ENCODE data around the gene UMOD.

DNA sequence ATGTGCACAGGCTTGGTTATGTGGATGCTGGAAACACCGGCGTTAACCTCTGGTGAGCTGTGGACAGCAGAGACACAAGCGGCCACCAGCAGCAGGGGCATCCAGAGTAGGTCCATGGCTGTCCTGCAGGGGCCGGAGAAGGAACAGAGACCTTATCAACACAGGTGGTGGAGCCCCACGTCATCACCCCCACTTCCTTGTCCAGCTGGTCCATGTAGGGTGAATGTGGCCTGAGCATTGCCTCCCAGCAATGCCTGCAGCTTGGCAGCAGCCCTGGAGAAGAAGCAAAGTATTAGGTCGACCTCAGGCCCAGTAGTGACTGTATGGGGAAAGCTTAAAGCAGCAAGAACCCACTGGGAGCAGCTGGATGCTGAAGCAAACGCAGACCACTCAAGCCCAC is 46.7 kb upstream of the UMOD start:
- TF ChIP-seq POLR2A (IDR thresholded peaks at IDR 0.05): no peak
- TF ChIP-seq, protein P1, sequence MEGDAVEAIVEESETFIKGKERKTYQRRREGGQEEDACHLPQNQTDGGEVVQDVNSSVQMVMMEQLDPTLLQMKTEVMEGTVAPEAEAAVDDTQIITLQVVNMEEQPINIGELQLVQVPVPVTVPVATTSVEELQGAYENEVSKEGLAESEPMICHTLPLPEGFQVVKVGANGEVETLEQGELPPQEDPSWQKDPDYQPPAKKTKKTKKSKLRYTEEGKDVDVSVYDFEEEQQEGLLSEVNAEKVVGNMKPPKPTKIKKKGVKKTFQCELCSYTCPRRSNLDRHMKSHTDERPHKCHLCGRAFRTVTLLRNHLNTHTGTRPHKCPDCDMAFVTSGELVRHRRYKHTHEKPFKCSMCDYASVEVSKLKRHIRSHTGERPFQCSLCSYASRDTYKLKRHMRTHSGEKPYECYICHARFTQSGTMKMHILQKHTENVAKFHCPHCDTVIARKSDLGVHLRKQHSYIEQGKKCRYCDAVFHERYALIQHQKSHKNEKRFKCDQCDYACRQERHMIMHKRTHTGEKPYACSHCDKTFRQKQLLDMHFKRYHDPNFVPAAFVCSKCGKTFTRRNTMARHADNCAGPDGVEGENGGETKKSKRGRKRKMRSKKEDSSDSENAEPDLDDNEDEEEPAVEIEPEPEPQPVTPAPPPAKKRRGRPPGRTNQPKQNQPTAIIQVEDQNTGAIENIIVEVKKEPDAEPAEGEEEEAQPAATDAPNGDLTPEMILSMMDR (IDR thresholded peaks at IDR 0.05): no peak
